Activated naive CD4-positive, alpha-beta T cell treated with anti-CD3 and anti-CD28 coated beads, Interleukin-2, amount 50 U/mL, for 72 hours (primary cell): ENCODE measurements around the gene PRRX1. TPM values are rescaled to one million over a fixed set of nuclear protein-coding genes. Genes with fewer than 3 reads are reported as not detected.

Experiments
- ATAC-seq, 2 donors: fragments of 150-1000 bp; cut with Tn5 transposase; 2 replicates each; pipeline ENCODE4 v1.10.0; 2021; ENCODE audit warnings: mild to moderate bottlenecking in 2 of 2, moderate library complexity in 2 of 2
- DNase-seq, 2 donors: peaks; one replicate each; pipeline ENCODE4 v3.0.0; 2021 to 2022; ENCODE audit warnings: low spot score in 2 of 2
- H3K27ac Mint-ChIP-seq, 2 donors: one replicate each; pipeline ENCODE4 v1.8.0; 2022; ENCODE audit warnings: mild to moderate bottlenecking in 2 of 2, mixed read lengths in 2 of 2
- H3K36me3 Mint-ChIP-seq, 2 donors: one replicate each; pipeline ENCODE4 v1.8.0; 2022; ENCODE audit warnings: mixed read lengths in 2 of 2
- H3K9me3 Mint-ChIP-seq, 2 donors: one replicate each; pipeline ENCODE4 v1.8.0; 2022; ENCODE audit warnings: mixed read lengths in 2 of 2
- total RNA-seq, 2 donors: library from RNA; stranded (reverse); gene quantifications; one replicate each; pipeline ENCODE4 v1.2.3, GENCODE V29; 2022

PRRX1 gene
- total RNA-seq, 2 donors from 2014 or later, result not detected

- Mint-ChIP-seq H3K27ac (no peak overlapping the region), H3K36me3 (peaks cover 0 to 11% of the 10 kb centered on the region in 2 donors), H3K9me3 (no peaks in the 10 kb centered on the region)
- DNase-seq, result no peak
- no peak for ATAC-seq
These were observed 11.1 kb downstream of the PRRX1 start for GRCh38 chr1:170674986-170675385.

GRCh38 chr1:170675865-170676264 lies 11.9 kb downstream of the PRRX1 start:
- H3K36me3 Mint-ChIP-seq, result peaks cover 0 to 10% of the 10 kb centered on the region in 2 donors
- H3K27ac Mint-ChIP-seq, result no peak overlapping the region
- no peak for ATAC-seq
- H3K9me3 Mint-ChIP-seq, result no peaks in the 10 kb centered on the region
- DNase-seq, result no peak

- Mint-ChIP-seq H3K27ac (no peak overlapping the region), H3K9me3 (no peaks in the 10 kb centered on the region), H3K36me3 (peaks cover 0 to 2% of the 10 kb centered on the region in 2 donors)
- no peak for ATAC-seq
- DNase-seq, result no peak
These were observed 12.7 kb downstream of the PRRX1 start for GRCh38 chr1:170676628-170677027.

- no peak overlapping the region for H3K27ac Mint-ChIP-seq
- no peak for DNase-seq
- H3K36me3 Mint-ChIP-seq, result no peaks in the 10 kb centered on the region
- no peaks in the 10 kb centered on the region for H3K9me3 Mint-ChIP-seq
- no peak for ATAC-seq
These were observed 14.2 kb downstream of the PRRX1 start for GRCh38 chr1:170678027-170678600.

GRCh38 chr1:170680428-170680827 lies 16.5 kb downstream of the PRRX1 start:
- no peaks in the 10 kb centered on the region for H3K9me3 Mint-ChIP-seq
- no peak overlapping the region for H3K27ac Mint-ChIP-seq
- H3K36me3 Mint-ChIP-seq, result no peaks in the 10 kb centered on the region
- DNase-seq (no peak), ATAC-seq (no peak)

GRCh38 chr1:170682169-170682568 lies 18.2 kb downstream of the PRRX1 start:
- Mint-ChIP-seq H3K9me3 (no peaks in the 10 kb centered on the region), H3K36me3 (no peaks in the 10 kb centered on the region), H3K27ac (no peak overlapping the region)
- DNase-seq (no peak), ATAC-seq (no peak)

GRCh38 chr1:170682809-170683208 lies 18.9 kb downstream of the PRRX1 start:
- DNase-seq, result no peak
- Mint-ChIP-seq H3K27ac (no peak overlapping the region), H3K9me3 (no peaks in the 10 kb centered on the region), H3K36me3 (no peaks in the 10 kb centered on the region)
- ATAC-seq, result no peak

- DNase-seq, result no peak
- ATAC-seq, result no peak
These were observed 21.2 kb downstream of the PRRX1 start for GRCh38 chr1:170685166-170685565.

GRCh38 chr1:170686291-170686690 lies 22.4 kb downstream of the PRRX1 start:
- Mint-ChIP-seq H3K9me3 (no peaks in the 10 kb centered on the region), H3K36me3 (no peaks in the 10 kb centered on the region), H3K27ac (no peak overlapping the region)
- ATAC-seq (no peak), DNase-seq (no peak)

More at GRCh38 chr1:170685166-170685565, 21.2 kb downstream of the PRRX1 start:
- Mint-ChIP-seq H3K36me3 (no peaks in the 10 kb centered on the region), H3K9me3 (no peaks in the 10 kb centered on the region), H3K27ac (no peak overlapping the region)

- ATAC-seq (no peak), DNase-seq (no peak)
- Mint-ChIP-seq H3K36me3 (no peaks in the 10 kb centered on the region), H3K27ac (no peak overlapping the region), H3K9me3 (no peaks in the 10 kb centered on the region)
These were observed 23.7 kb downstream of the PRRX1 start for GRCh38 chr1:170687621-170688020.

- ATAC-seq, result no peak
- H3K9me3 Mint-ChIP-seq, result no peaks in the 10 kb centered on the region
- no peak for DNase-seq
- no peak overlapping the region for H3K27ac Mint-ChIP-seq
- no peaks in the 10 kb centered on the region for H3K36me3 Mint-ChIP-seq
These were observed 27.3 kb downstream of the PRRX1 start for GRCh38 chr1:170691258-170691657.

- DNase-seq, result no peak
- Mint-ChIP-seq H3K36me3 (no peaks in the 10 kb centered on the region), H3K9me3 (no peaks in the 10 kb centered on the region), H3K27ac (no peak overlapping the region)
- ATAC-seq, result no peak
These were observed 29.1 kb downstream of the PRRX1 start for GRCh38 chr1:170692866-170693575.

- DNase-seq (no peak), ATAC-seq (no peak)
- H3K36me3 Mint-ChIP-seq, result no peaks in the 10 kb centered on the region
- H3K27ac Mint-ChIP-seq, result no peak overlapping the region
- H3K9me3 Mint-ChIP-seq, result no peaks in the 10 kb centered on the region
These were observed 30.4 kb downstream of the PRRX1 start for GRCh38 chr1:170694172-170694926.

GRCh38 chr1:170695955-170696590 lies 32.1 kb downstream of the PRRX1 start:
- no peak overlapping the region for H3K27ac Mint-ChIP-seq
- no peak for ATAC-seq
- H3K9me3 Mint-ChIP-seq, result no peaks in the 10 kb centered on the region
- H3K36me3 Mint-ChIP-seq, result no peaks in the 10 kb centered on the region
- DNase-seq, result no peak

- ATAC-seq, result no peak
- DNase-seq, result no peak
- Mint-ChIP-seq H3K36me3 (no peaks in the 10 kb centered on the region), H3K27ac (no peak overlapping the region), H3K9me3 (no peaks in the 10 kb centered on the region)
These were observed 32.8 kb downstream of the PRRX1 start for GRCh38 chr1:170696591-170697290.

- Mint-ChIP-seq H3K36me3 (no peaks in the 10 kb centered on the region), H3K9me3 (no peaks in the 10 kb centered on the region), H3K27ac (no peak overlapping the region)
- ATAC-seq (no peak), DNase-seq (no peak)
These were observed 33.4 kb downstream of the PRRX1 start for GRCh38 chr1:170697316-170697715.
